ENCODE measurements around the gene FRS2. TPM values are rescaled to one million over a fixed set of nuclear protein-coding genes. Genes with fewer than 3 reads are reported as not detected.

FRS2 gene
- total RNA-seq, 1 donor, result 64.4 TPM

DNA sequence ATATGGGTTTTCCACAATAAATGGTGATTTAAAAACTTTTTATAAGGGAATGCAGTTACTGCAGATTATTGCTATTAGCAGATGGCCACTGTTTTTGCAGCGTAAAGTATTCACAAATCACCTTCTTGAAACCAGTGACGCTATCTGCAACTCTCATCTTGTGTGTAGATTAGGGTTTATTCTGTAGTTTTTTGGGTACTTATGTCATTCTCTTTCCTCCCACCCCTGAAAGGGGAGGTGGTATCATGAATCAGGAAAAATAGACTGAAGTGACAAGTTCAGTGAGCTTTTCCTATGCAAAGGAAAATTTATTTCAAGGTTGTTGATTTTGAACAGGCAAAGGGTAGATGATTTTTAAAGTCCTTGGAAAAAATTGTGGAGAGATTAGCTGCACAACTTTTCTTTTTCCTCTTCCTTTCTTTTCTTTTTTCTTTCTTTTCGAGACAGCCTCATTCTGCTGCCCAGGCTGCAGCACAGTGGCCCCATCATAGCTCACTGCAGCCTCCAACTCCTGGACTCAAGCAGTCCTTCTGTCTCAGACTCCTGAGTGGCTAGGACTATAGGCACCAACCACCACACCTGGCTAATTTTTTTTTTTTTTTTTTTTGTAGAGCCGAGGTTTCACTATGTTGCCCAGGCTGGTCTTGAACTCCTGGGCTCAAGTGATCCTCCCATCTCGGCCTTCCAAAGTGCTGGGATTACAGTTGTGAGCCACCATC, 1.6 kb downstream of the FRS2 start:
- Histone ChIP-seq H3K36me3 (ENCODE audit: insufficient read depth, low read length) (no peaks in the 10 kb centered on the region), H3K9me3 (ENCODE audit: low read depth, low read length) (no peaks in the 10 kb centered on the region), H3K4me3 (ENCODE audit: insufficient read depth, low read length) (peak overlapping the region; percentile 82), H3K79me2 (ENCODE audit: insufficient read depth, low read length) (peaks cover 67% of the 10 kb centered on the region), H3K27me3 (ENCODE audit: insufficient read depth, low read length) (no peaks in the 10 kb centered on the region), H3K27ac (ENCODE audit: low read depth, low read length) (peak overlapping the region; percentile 82), H3K4me2 (ENCODE audit: insufficient read depth, low read length) (peak overlapping the region; percentile 77), H4K20me1 (ENCODE audit: insufficient read depth, low read length) (peaks cover 53% of the 10 kb centered on the region), H3K4me1 (ENCODE audit: insufficient read depth, low read length) (peaks cover 63% of the 10 kb centered on the region), H2AFZ (ENCODE audit: low read length) (no peak overlapping the region)
- peak; percentile 42 for DNase-seq (ENCODE audit: insufficient read length, low spot score, missing footprints)
- TF ChIP-seq, protein P1, sequence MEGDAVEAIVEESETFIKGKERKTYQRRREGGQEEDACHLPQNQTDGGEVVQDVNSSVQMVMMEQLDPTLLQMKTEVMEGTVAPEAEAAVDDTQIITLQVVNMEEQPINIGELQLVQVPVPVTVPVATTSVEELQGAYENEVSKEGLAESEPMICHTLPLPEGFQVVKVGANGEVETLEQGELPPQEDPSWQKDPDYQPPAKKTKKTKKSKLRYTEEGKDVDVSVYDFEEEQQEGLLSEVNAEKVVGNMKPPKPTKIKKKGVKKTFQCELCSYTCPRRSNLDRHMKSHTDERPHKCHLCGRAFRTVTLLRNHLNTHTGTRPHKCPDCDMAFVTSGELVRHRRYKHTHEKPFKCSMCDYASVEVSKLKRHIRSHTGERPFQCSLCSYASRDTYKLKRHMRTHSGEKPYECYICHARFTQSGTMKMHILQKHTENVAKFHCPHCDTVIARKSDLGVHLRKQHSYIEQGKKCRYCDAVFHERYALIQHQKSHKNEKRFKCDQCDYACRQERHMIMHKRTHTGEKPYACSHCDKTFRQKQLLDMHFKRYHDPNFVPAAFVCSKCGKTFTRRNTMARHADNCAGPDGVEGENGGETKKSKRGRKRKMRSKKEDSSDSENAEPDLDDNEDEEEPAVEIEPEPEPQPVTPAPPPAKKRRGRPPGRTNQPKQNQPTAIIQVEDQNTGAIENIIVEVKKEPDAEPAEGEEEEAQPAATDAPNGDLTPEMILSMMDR (IDR thresholded peaks at IDR 0.05; ENCODE audit: extremely low read depth, low read depth, low read length), result no peak

DNA sequence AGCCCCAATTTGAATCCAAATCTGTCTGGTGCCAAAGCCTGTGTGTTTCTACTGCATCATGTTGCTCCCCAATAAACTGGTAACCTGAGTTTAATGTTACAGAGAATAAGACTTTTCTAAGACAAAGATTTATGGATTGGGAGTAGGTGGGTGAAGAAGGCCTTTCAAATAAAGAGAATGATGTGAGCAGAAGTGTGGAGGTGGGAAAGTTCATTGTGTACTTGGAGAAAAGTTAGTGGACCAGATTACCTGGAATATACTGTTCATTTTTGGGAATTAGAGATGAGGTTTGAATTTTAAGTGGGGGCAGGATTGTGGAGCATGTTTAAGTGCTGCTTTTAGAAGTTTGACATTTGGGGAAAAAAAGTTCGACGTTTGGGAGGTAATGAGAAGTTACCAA, 3.1 kb downstream of the FRS2 start:
- Histone ChIP-seq H3K27me3 (ENCODE audit: insufficient read depth, low read length) (no peaks in the 10 kb centered on the region), H3K4me1 (ENCODE audit: insufficient read depth, low read length) (peaks cover 59% of the 10 kb centered on the region), H3K9me3 (ENCODE audit: low read depth, low read length) (no peaks in the 10 kb centered on the region), H4K20me1 (ENCODE audit: insufficient read depth, low read length) (peaks cover 56% of the 10 kb centered on the region), H3K4me2 (ENCODE audit: insufficient read depth, low read length) (peak overlapping the region; percentile 70), H2AFZ (ENCODE audit: low read length) (no peak overlapping the region), H3K27ac (ENCODE audit: low read depth, low read length) (peak overlapping the region; percentile 12), H3K79me2 (ENCODE audit: insufficient read depth, low read length) (peaks cover 77% of the 10 kb centered on the region), H3K36me3 (ENCODE audit: insufficient read depth, low read length) (no peaks in the 10 kb centered on the region), H3K4me3 (ENCODE audit: insufficient read depth, low read length) (peak overlapping the region; percentile 12)
- DNase-seq (ENCODE audit: insufficient read length, low spot score, missing footprints), result no peak
- TF ChIP-seq, protein P1 (IDR thresholded peaks at IDR 0.05; ENCODE audit: extremely low read depth, low read depth, low read length), result no peak

DNA sequence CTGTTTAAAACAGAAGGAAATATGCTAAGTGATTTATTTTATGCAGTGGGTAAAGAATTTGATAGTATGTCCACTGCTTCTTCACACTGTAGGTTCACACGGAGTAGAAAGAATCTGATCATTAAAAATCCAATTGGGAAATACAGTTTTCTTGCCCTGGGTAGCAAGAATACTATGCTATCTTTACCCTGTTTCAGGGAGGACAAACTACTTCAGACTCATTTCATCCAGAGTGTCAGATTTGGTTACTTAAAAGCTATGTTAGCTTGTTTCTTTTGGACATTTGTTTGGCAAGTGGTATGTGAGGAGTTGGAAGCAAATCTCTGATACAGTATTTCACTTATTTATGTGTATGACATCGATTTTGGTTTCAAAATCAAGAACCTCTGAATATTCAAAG, 4.3 kb downstream of the FRS2 start:
- peak overlapping the region; percentile 6 for H3K4me3 ChIP-seq (ENCODE audit: insufficient read depth, low read length)
- H3K9me3 ChIP-seq (ENCODE audit: low read depth, low read length), result no peaks in the 10 kb centered on the region
- H3K4me1 ChIP-seq (ENCODE audit: insufficient read depth, low read length), result peaks cover 55% of the 10 kb centered on the region
- peaks cover 66% of the 10 kb centered on the region for H4K20me1 ChIP-seq (ENCODE audit: insufficient read depth, low read length)
- H3K36me3 ChIP-seq (ENCODE audit: insufficient read depth, low read length), result no peaks in the 10 kb centered on the region
- H3K4me2 ChIP-seq (ENCODE audit: insufficient read depth, low read length), result peak overlapping the region; percentile 70
- H3K27me3 ChIP-seq (ENCODE audit: insufficient read depth, low read length), result no peaks in the 10 kb centered on the region
- DNase-seq (ENCODE audit: insufficient read length, low spot score, missing footprints), result no peak
- TF ChIP-seq, protein P1 (IDR thresholded peaks at IDR 0.05; ENCODE audit: extremely low read depth, low read depth, low read length), result no peak
- H3K79me2 ChIP-seq (ENCODE audit: insufficient read depth, low read length), result peaks cover 89% of the 10 kb centered on the region
- H2AFZ ChIP-seq (ENCODE audit: low read length), result no peak overlapping the region
- H3K27ac ChIP-seq (ENCODE audit: low read depth, low read length), result peak overlapping the region; percentile 70

DNA sequence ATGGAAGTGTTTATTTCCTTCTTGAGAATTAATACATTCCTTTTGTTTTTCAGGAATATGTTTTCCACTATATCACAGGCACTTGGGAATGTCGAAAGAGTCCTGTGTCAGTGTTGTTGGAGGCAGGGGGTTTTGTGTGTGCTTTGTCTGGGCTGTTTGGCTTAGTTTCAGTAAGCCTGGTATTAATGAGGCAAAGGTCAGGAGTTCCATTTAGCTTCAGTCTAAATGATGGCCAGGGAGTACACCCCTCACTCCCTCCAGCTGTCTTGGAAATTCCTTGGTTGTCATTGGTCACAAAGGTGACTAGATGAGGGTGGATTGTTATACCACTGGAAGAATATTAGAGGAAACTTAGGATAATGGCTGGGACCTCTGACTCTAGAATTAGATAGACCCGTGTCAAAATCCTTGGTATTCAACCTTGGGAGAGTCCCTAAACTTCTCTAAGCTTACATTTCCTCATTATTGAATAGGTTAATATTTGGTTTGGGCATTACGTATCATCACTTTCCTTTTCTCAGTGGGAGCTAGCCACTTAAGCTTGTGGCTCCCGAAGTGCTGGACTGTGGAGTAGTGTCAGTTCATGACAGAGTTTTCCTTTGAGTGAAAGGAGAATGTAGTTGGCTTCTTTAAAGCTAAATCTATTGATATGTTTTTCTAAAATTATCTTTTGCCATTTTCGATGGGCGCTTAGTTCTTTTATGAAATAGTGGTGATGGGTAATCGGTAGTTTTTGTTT, 5.2 kb downstream of the FRS2 start:
- Histone ChIP-seq H3K4me3 (ENCODE audit: insufficient read depth, low read length) (peak overlapping the region; percentile 20), H3K79me2 (ENCODE audit: insufficient read depth, low read length) (peaks cover 96% of the 10 kb centered on the region), H2AFZ (ENCODE audit: low read length) (no peak overlapping the region), H4K20me1 (ENCODE audit: insufficient read depth, low read length) (peaks cover 71% of the 10 kb centered on the region), H3K4me2 (ENCODE audit: insufficient read depth, low read length) (peak overlapping the region; percentile 70), H3K9me3 (ENCODE audit: low read depth, low read length) (no peaks in the 10 kb centered on the region), H3K27ac (ENCODE audit: low read depth, low read length) (peak overlapping the region; percentile 70), H3K27me3 (ENCODE audit: insufficient read depth, low read length) (no peaks in the 10 kb centered on the region), H3K4me1 (ENCODE audit: insufficient read depth, low read length) (peaks cover 51% of the 10 kb centered on the region), H3K36me3 (ENCODE audit: insufficient read depth, low read length) (no peaks in the 10 kb centered on the region)
- TF ChIP-seq, protein P1 (IDR thresholded peaks at IDR 0.05; ENCODE audit: extremely low read depth, low read depth, low read length), result no peak
- peak; percentile 87 for DNase-seq (ENCODE audit: insufficient read length, low spot score, missing footprints)
